G401.6 (cell line): ENCODE results near the gene B4GALT1.
"Not testable (repeated sequence)": the region's sequence is repeated elsewhere in the genome, so short reads cannot be mapped to it uniquely, and the experiment has no call there.

Source experiments
- FAIRE-seq: peaks from 2 replicates; lab custom pipeline; 2012; peaks lifted over from hg19 to GRCh38; lab: Jason Lieb, UNC

B4GALT1 gene

DNA sequence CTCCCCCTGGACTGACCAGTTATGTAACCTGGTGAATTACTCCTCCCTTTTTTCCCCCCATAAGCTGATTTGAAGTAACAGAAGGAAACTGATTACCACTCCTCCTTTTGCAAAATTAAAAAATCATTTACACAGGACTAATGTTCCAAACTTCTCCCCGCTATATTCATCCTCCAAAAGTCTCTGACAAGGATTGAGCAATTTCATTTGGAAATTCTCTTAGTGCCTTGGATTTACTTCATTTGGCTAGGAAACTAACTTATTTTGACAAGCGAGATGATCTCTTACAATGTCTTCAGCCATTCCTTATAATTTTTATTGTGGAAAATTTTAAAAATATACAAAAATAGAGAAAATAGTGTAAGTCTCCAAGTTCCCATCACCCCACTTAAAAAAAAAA lies 15.4 kb upstream of the B4GALT1 start:
- no peak for FAIRE-seq

DNA sequence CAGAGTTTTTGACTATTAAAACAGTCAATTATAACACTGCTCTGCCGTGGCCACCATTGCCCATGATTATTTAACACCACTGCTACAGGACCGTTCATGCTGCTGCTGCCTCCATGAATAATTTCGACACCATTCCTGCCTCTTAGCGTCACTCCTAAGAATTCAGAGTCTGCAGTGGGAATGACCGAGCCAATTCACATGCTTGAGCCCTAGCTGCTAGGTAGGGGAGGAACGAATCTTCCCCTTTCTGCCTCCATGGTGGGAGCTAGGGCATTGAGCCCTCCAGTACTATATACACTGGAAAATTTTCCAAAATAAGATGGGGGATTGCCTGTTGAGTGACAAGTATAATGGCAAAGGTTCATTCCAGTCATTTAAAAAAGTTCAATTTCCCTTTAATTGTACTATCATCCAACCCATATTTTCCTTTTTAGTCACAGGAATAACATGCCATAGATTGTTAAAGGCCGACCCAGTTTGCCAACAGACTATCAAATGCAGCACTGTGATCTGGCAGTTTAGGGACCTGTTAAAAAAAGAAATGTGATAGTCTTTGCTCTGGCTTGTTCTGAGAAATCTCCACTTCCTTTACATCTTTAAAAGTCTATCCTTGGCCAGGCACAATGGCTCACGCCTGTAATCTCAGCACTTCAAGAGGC lies 13.5 kb upstream of the B4GALT1 start:
- FAIRE-seq = no peak

DNA sequence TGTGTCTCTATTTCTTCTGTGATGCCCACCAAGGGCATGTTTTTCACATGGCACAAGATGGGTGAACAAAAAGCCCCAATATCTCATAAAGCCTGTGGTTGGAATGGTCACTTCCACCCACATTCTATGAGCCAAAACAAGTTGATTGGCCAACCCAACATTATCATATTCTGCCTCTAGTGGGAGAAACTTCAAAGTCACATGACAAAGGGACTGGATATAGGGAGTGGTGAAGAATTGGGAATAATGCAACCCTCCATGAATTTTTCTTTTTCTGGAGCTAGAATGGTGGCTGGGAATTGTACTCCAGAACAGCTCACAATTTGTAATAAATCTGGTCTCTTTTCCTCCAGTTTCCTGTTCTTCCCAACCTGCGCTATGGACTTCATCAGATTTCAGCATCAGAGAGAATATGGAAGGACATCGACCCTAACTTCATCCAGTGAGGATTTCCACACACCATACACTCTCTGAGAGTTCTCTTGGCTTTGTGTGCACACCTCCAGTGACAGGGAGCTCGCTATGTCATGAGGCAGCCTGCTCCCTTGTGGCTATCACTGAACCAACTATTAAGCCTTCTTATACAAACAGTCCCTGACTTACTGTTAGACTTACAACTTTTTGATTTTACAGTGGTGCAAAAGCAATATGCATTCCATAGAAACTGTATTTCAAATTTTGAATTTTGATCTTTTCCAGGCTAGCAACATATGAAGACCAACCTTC lies 12.0 kb upstream of the B4GALT1 start:
- FAIRE-seq = no peak

- no peak for FAIRE-seq
These were observed 10.5 kb upstream of the B4GALT1 start for GRCh38 chr9:33177639-33178038.

DNA sequence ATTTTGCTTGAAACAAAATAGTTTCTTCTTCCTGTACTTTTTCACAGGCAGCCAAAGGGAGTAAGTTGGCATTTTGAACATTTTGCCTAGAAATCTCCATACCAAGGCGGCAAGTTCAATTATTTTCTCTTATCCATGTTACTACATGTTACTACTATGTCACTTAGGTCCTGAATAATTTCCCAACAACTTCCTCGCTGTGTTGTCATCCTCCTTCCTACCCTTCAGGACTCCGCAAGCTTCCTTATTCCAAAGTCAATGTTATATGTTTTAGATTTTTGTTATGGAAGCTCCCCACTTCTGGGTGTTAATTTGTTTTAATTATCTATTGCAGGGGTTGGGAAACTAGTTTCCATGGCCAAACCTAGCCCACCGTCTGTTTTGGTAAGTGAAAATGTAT lies 9.9 kb upstream of the B4GALT1 start:
- no peak for FAIRE-seq

- FAIRE-seq = no peak
These were observed 8.7 kb upstream of the B4GALT1 start for GRCh38 chr9:33175649-33176325.

- no peak for FAIRE-seq
These were observed 5.4 kb upstream of the B4GALT1 start for GRCh38 chr9:33172256-33173238.

DNA sequence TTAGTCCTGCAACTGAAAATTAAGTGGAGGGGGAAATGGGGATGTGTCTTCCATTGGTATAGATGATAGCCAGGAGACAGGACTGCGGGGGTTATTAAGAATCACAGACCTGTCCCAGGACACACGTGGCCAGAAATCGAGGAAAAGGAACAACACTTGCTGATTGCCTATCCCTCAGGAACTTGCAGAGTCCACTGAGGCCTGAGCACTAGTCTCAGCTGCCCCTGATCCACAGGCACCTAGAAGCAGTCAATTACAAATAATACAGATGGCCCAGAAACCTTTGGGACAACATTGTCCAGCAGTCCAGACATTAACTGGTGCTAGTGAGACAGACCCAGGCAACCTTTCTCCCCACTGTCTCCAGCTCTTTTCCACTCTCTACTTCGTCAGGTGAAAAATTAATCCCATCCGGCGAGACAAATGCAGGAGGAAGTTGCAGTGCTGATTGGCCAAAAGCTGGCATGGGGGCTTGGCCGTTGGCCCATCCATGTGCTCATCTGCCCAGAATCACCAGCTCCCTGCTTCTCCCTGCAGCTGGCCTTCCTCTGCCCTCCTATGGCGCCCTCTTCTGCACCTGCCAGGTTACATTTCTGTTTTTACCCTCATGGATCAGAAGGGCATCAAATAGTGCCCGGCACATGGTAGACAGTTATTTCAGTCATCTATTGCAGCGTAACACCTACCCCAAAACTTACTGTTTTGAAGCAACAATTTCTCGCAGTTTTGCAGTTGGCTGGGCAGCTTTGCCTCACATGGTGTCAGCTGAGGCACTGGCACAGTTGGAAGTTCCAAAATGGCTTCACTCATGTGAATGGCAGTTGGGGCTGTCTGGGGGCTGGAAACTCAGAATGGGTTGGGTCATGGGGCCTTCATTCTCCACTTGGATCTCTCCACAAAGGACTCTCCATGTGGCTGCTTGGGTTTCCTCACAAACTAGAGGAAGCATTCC lies 3.6 kb upstream of the B4GALT1 start:
- FAIRE-seq = no peak

DNA sequence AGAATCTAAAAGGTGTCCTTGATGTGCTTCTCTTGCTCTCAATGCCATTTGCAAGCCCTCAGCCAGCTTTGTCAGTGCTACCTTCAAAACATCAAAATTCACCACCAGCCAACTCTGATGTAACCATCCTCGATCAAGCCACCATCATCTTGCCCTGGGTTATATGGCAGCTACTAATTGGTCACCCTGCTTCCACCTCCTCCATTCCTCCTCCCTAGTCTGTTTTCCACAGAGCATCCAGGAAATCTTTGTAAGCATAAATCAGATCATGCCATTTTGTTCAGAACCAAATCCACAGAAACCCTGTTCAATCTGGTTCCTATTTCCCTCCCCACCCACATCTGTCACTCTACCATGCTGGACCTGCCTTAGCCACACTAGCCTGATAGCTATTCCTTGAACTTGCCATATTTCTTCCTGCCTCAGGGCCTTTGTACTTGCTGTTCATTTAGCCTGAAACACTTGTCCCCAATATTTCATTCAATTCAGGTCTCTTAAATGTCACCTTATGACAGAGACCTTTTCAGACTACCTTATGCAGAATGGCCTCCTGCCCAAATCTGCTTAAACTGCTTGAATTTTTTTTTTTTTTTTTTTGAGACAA lies 1.9 kb upstream of the B4GALT1 start:
- FAIRE-seq = no peak

- FAIRE-seq = no peak
These were observed 881 bp upstream of the B4GALT1 start for GRCh38 chr9:33167972-33168461.

DNA sequence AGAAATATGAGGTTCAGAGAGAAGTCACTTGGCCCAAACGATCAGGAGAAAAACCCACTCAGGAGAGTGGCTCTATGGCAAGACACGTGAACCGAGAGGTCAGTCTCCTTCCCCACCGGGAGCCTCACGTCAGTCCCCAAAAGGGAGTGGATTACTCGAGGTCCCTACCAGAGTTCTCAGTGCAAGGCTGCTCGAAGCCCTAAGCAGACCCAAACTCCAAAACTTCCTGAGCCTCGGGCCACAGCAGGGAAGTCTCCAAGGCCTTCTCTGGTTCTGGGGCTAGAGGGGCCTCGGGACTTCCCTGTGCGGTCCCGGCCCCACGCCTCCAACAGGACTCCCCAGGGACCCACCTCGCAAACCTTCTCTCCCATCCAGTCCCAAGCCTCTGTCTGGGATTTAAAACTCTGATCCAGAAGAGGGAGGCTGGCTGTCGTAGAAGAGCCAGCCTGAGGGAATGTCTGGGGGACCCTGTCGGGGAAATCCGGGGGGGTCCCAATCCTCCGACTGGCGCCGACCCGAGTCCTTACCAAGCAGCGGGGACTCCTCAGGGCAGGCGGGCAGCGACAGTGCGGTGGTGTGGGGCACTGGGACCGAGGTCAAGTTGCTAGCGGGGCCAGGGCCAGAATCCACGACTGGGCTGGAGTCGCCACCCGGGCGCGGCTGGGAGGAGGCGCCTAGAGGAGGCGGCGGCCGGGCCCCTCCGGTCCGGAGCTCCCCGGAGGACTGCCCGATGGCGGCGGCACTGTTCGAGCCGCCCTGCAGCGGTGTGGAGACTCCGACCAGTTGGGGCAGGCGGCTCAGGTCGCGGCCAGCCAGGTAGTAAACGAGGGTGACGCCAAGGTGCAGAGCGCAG lies 679 bp downstream of the B4GALT1 start:
- FAIRE-seq = no peak

DNA sequence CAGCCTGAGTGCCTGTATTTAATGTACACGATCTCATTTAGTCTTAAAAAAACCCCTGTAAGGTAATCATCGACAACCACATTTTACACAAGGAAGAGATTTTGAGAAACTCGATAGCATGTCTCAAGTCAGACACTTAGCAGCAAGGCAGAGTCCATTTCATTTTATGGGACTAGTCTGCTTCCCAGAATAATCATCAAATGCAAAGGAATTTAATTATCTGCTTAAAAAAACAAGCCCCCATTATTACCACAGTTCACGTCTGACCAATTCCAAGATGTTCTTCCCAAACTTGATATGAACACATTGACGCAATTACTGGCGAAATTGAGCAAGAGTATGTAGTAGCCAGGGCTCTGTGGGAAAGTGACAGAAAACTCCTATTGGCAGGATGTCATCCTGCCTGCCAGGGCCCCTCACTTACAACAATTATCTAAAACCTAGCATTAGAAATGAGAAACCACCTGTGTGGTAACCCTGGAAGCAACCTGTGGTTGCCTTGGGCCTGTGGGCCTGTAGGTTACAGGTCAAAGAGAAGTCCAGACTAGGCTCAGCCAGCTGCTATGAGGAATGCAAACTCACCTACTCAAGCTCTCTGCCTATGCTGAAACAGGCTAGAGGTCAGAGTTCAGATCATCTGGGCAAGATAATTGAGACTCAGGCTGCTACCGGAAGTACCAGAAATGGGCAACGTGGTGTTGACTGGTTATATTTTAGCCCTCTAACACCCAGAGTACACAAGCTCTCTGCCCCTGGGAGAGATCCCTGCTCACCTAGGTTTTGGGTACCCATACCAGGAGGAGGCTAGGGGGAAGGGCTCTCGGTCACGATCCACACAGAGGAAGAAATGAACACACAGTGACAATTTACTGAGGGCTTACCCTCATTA lies 1.6 kb downstream of the B4GALT1 start:
- no peak for FAIRE-seq

DNA sequence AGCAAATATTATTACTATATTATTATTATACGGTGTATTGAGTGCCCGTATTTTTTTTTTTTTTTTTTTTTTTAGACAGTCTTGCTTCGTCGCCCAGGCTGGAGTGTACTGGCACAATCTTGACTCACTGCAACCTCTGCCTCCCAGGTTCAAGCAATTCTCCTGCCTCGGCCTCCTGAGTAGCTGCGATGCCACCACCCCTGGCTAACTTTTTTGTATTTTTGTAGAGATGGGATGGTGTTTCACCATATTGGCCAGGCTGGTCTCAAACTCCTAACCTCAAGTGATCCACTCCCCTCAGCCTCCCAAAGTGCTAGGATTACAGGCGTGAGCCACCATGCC lies 2.2 kb downstream of the B4GALT1 start:
- FAIRE-seq = not testable (repeated sequence)

- no peak for FAIRE-seq
These were observed 2.9 kb downstream of the B4GALT1 start for GRCh38 chr9:33164138-33164809.

- FAIRE-seq = no peak
These were observed 3.6 kb downstream of the B4GALT1 start for GRCh38 chr9:33163433-33164137.

- FAIRE-seq = peak; percentile 11
These were observed 4.3 kb downstream of the B4GALT1 start for GRCh38 chr9:33162721-33163311.

GRCh38 chr9:33161589-33162132 lies 5.5 kb downstream of the B4GALT1 start:
- FAIRE-seq = no peak
